H9 (cell line): ENCODE results near the gene FAM200A. TPM values are rescaled to one million over a fixed set of nuclear protein-coding genes. Genes with fewer than 3 reads are reported as not detected.

Experiments
- DNase-seq: peaks from one replicate; pipeline ENCODE4 v3.0.0-alpha.2; 2017
- H2AFZ ChIP-seq: one replicate; pipeline ENCODE4 v1.6.1; 2013; ENCODE audit warnings: mild to moderate bottlenecking, low read length, control low read depth, moderate library complexity
- H2AK5ac ChIP-seq: 2 replicates; pipeline ENCODE4 v1.6.1; 2013; ENCODE audit warnings: low read length, control low read depth, mixed read lengths; ENCODE audit not compliant: insufficient read length
- H2BK120ac ChIP-seq: one replicate; pipeline ENCODE4 v1.6.1; 2013; ENCODE audit warnings: low read depth, mild to moderate bottlenecking, low read length, control low read depth, inconsistent platforms; ENCODE audit not compliant: poor library complexity, severe bottlenecking
- H2BK12ac ChIP-seq: 2 replicates; pipeline ENCODE4 v1.6.1; 2013; ENCODE audit warnings: low read length, control low read depth, mixed read lengths, low read depth; ENCODE audit not compliant: insufficient read length
- H2BK15ac ChIP-seq: 2 replicates; pipeline ENCODE4 v1.6.1; 2013; ENCODE audit warnings: low read depth, low read length, control low read depth
- H2BK20ac ChIP-seq: one replicate; pipeline ENCODE4 v1.6.1; 2013; ENCODE audit warnings: low read depth, mild to moderate bottlenecking, low read length, control low read depth, inconsistent platforms; ENCODE audit not compliant: poor library complexity, severe bottlenecking
- H2BK5ac ChIP-seq: 2 replicates; pipeline ENCODE4 v1.6.1; 2013; ENCODE audit warnings: low read length, control low read depth, mixed read lengths; ENCODE audit not compliant: insufficient read length
- H3K14ac ChIP-seq: 2 replicates; pipeline ENCODE4 v1.6.1; 2013; ENCODE audit warnings: low read length, control low read depth; ENCODE audit not compliant: insufficient read depth
- H3K18ac ChIP-seq: 2 replicates; pipeline ENCODE4 v1.6.1; 2013; ENCODE audit warnings: low read depth, mild to moderate bottlenecking, mixed read lengths, low read length, control low read depth; ENCODE audit not compliant: insufficient read length
- H3K23ac ChIP-seq: 2 replicates; pipeline ENCODE4 v1.6.1; 2013; ENCODE audit warnings: low read length, control low read depth, mixed read lengths, low read depth; ENCODE audit not compliant: insufficient read length
- H3K23me2 ChIP-seq: 2 replicates; pipeline ENCODE4 v1.6.1; 2013; ENCODE audit warnings: low read depth, mild to moderate bottlenecking, mixed read lengths, low read length, control low read depth; ENCODE audit not compliant: insufficient read length, poor library complexity, severe bottlenecking
- H3K27ac ChIP-seq: 2 replicates; pipeline ENCODE4 v1.5.1; 2013; ENCODE audit warnings: low read length, control low read depth, mixed read lengths, low read depth; ENCODE audit not compliant: insufficient read length
- H3K27me3 ChIP-seq: 2 replicates; pipeline ENCODE4 v1.6.1; 2013; ENCODE audit warnings: low read length, control low read depth, inconsistent platforms; ENCODE audit not compliant: insufficient read depth
- H3K4ac ChIP-seq: 2 replicates; pipeline ENCODE4 v1.6.1; 2013; ENCODE audit warnings: low read depth, mild to moderate bottlenecking, control low read depth, inconsistent platforms, low read length, moderate library complexity
- H3K4me1 ChIP-seq: 2 replicates; pipeline ENCODE4 v1.6.1; 2013; ENCODE audit warnings: low read length, control low read depth, inconsistent platforms; ENCODE audit not compliant: insufficient read depth
- H3K4me2 ChIP-seq: 2 replicates; pipeline ENCODE4 v1.6.1; 2013; ENCODE audit warnings: low read length, control low read depth, mixed read lengths; ENCODE audit not compliant: insufficient read length, insufficient read depth
- H3K56ac ChIP-seq: 2 replicates; pipeline ENCODE4 v1.6.1; 2013; ENCODE audit warnings: low read depth, mild to moderate bottlenecking, mixed read lengths, low read length, control low read depth; ENCODE audit not compliant: insufficient read length
- H3K79me1 ChIP-seq: 2 replicates; pipeline ENCODE4 v1.6.1; 2013; ENCODE audit warnings: low read depth, mild to moderate bottlenecking, moderate library complexity, low read length, control low read depth, inconsistent platforms; ENCODE audit not compliant: insufficient read depth, poor library complexity, severe bottlenecking
- H3K79me2 ChIP-seq: 2 replicates; pipeline ENCODE4 v1.6.1; 2013; ENCODE audit warnings: low read length, control low read depth, inconsistent platforms; ENCODE audit not compliant: insufficient read depth
- H3K9ac ChIP-seq: 2 replicates; pipeline ENCODE4 v1.6.1; 2013; ENCODE audit warnings: low read length, control low read depth, mixed read lengths; ENCODE audit not compliant: insufficient read length; ENCODE audit errors: extremely low read depth
- H3K9me3 ChIP-seq: one replicate; pipeline ENCODE4 v1.6.1; 2013; ENCODE audit warnings: low read depth, low read length, inconsistent platforms; ENCODE audit not compliant: control insufficient read depth
- H3T11ph ChIP-seq: one replicate; pipeline ENCODE4 v1.6.1; 2013; ENCODE audit warnings: mild to moderate bottlenecking, low read length, control low read depth, inconsistent platforms
- H4K20me1 ChIP-seq: one replicate; pipeline ENCODE4 v1.6.1; 2013; ENCODE audit not compliant: control insufficient read depth, insufficient read length, insufficient read depth
- H4K5ac ChIP-seq: 2 replicates; pipeline ENCODE4 v1.6.1; 2013; ENCODE audit warnings: low read depth, mild to moderate bottlenecking, mixed read lengths, low read length, control low read depth; ENCODE audit not compliant: insufficient read length
- H4K8ac ChIP-seq: replicated peaks from 2 replicates; pipeline ENCODE4 v1.6.1; 2013; ENCODE audit warnings: low read length, control low read depth, mixed read lengths, low read depth; ENCODE audit not compliant: insufficient read length
- H4K91ac ChIP-seq: 2 replicates; pipeline ENCODE4 v1.6.1; 2013; ENCODE audit warnings: low read depth, mild to moderate bottlenecking, moderate library complexity, mixed read lengths, low read length, control low read depth; ENCODE audit not compliant: insufficient read length
- H3K27ac Mint-ChIP-seq, 3 experiments: 2 replicates in 2 of 3; 3 replicates in 1 of 3; pipeline ENCODE4 v1.8.0; 2020 to 2021; ENCODE audit warnings: mixed read lengths in 3 of 3, mild to moderate bottlenecking in 1 of 3, moderate library complexity in 1 of 3
- H3K27me3 Mint-ChIP-seq: 2 replicates; pipeline ENCODE4 v1.8.0; 2021; ENCODE audit warnings: low read depth, mild to moderate bottlenecking, moderate library complexity, mixed read lengths
- H3K36me3 Mint-ChIP-seq, 3 experiments: 2 replicates in 2 of 3; 3 replicates in 1 of 3; pipeline ENCODE4 v1.8.0; 2020 to 2021; ENCODE audit warnings: low read depth in 3 of 3, mixed read lengths in 3 of 3; ENCODE audit not compliant: insufficient read depth in 1 of 3
- H3K4me1 Mint-ChIP-seq, 2 experiments: 2 replicates each; pipeline ENCODE4 v1.8.0; 2020; ENCODE audit warnings: mixed read lengths in 2 of 2
- H3K4me3 Mint-ChIP-seq, 2 experiments: 2 replicates in 1 of 2; 3 replicates in 1 of 2; pipeline ENCODE4 v1.8.0; 2020 to 2021; ENCODE audit warnings: mild to moderate bottlenecking in 2 of 2, mixed read lengths in 2 of 2, moderate library complexity in 1 of 2
- H3K9me3 Mint-ChIP-seq, 2 experiments: 2 replicates in 1 of 2; 3 replicates in 1 of 2; pipeline ENCODE4 v1.8.0; 2020; ENCODE audit warnings: mild to moderate bottlenecking in 2 of 2, mixed read lengths in 2 of 2, moderate library complexity in 1 of 2
- WGBS: extraction: QIAGEN DNeasy Blood & Tissue Kit; methylation state at CpG from one replicate; pipeline ENCODE4 v1.1.7; 2013; ENCODE audit warnings: missing lambda C conversion rate, low lambda C conversion rate, mixed read lengths; ENCODE audit not compliant: insufficient read length; ENCODE audit errors: extremely low coverage; 5-methylcytosine and 5-hydroxymethylcytosine counted together
- total RNA-seq: library from RNA; stranded (reverse); gene quantifications from 2 replicates; pipeline ENCODE4 v1.2.1, GENCODE V29; 2021
- TF ChIP-seq, protein P1 (sequence below): fragments of 200-600 bp; sonication (generic); conservative IDR thresholded peaks from 3 replicates; pipeline ENCODE4 v1.8.0; 2021; ENCODE audit warnings: antibody characterized with exemption, mild to moderate bottlenecking

Gene FAM200A
- total RNA-seq, 1 experiment from 2014 or later = 7.8 TPM

DNA sequence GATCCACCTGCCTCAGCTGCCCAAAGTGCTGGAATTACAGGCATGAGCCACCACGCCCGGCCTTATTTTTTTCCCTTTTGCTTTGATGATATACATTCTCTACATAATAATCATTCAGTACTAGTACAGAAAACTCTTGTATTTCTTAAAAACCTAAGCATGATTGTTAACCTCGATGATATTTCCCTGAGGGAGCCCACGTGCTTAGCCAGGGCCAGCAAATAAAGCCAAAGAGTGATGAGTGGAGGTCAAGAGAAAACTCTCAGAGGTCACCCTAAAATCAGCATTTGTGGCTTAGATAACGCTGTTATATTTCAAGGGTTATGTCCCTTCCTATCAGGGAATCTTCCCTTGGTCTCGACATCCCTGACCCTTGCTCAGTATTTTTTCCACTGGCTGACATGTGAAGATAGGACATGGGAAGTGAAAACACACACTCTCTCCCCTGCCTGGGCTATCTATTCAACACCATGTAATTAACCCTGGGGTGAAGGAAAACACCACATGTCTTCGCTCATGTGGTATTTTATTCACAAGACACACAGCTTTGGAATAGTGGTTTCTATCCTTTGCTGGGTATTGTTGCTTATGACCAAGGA lies 12.6 kb downstream of the FAM200A start:
- Histone ChIP-seq H3K27ac (no peak overlapping the region), H3K18ac (no peak overlapping the region), H3K14ac (no peak overlapping the region), H2AFZ (no peak overlapping the region), H2AK5ac (no peak overlapping the region), H3K4ac (no peak overlapping the region), H4K5ac (no peak overlapping the region), H3T11ph (no peak overlapping the region), H3K27me3 (no peaks in the 10 kb centered on the region), H2BK12ac (no peak overlapping the region), H4K91ac (no peak overlapping the region), H3K79me1 (no peaks in the 10 kb centered on the region), H3K4me2 (no peak overlapping the region), H3K9me3 (peaks cover 11% of the 10 kb centered on the region), H4K20me1 (no peaks in the 10 kb centered on the region), H3K79me2 (no peaks in the 10 kb centered on the region), H3K9ac (no peak overlapping the region), H3K56ac (no peak overlapping the region), H2BK15ac (no peak overlapping the region), H2BK120ac (no peak overlapping the region), H3K23me2 (no peaks in the 10 kb centered on the region), H4K8ac (no peak overlapping the region), H2BK5ac (no peak overlapping the region), H3K4me1 (no peaks in the 10 kb centered on the region), H3K23ac (no peak overlapping the region), H2BK20ac (no peak overlapping the region)
- no CpG with 5 or more reads among the region's 7 CpGs for WGBS
- Mint-ChIP-seq H3K4me3 (no peak overlapping the region), H3K9me3 (peaks cover 71 to 76% of the 10 kb centered on the region in 2 experiments), H3K27ac (no peak overlapping the region), H3K4me1 (no peaks in the 10 kb centered on the region), H3K36me3 (peaks cover 23 to 29% (median 26%) of the 10 kb centered on the region in 3 experiments), H3K27me3 (peaks cover 15% of the 10 kb centered on the region)
- DNase-seq = no peak
- TF ChIP-seq, protein P1, sequence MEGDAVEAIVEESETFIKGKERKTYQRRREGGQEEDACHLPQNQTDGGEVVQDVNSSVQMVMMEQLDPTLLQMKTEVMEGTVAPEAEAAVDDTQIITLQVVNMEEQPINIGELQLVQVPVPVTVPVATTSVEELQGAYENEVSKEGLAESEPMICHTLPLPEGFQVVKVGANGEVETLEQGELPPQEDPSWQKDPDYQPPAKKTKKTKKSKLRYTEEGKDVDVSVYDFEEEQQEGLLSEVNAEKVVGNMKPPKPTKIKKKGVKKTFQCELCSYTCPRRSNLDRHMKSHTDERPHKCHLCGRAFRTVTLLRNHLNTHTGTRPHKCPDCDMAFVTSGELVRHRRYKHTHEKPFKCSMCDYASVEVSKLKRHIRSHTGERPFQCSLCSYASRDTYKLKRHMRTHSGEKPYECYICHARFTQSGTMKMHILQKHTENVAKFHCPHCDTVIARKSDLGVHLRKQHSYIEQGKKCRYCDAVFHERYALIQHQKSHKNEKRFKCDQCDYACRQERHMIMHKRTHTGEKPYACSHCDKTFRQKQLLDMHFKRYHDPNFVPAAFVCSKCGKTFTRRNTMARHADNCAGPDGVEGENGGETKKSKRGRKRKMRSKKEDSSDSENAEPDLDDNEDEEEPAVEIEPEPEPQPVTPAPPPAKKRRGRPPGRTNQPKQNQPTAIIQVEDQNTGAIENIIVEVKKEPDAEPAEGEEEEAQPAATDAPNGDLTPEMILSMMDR = no peak
